ENCODE data around the gene BBS9. TPM values are rescaled to one million over a fixed set of nuclear protein-coding genes. Genes with fewer than 3 reads are reported as not detected.

BBS9 gene
- total RNA-seq, 1 donor: 33.3 TPM

DNA sequence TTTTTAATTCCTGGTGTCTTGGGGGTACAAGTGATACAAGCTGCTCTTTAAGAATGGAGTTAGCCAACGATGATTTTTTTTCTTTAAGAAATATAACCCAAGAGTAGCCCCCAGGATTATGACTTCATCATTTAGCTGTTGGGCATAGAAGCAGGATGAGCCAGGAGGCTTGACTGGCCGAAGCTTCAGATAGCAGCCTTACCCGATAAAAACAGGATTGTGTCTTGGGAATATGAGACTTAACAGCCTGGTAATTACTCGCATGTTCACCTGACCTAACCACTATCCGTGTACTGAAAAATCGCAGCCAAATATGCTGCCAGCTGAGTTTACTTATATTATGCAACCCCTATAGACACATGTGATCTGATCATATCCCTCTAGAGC lies 430.0 kb downstream of the BBS9 start:
- no peak overlapping the region for H3K4me3 ChIP-seq (ENCODE audit: insufficient read depth, low read length)
- no peak overlapping the region for H2AFZ ChIP-seq (ENCODE audit: low read length)
- no peak for DNase-seq (ENCODE audit: insufficient read length, low spot score, missing footprints)
- no peaks in the 10 kb centered on the region for H4K20me1 ChIP-seq (ENCODE audit: insufficient read depth, low read length)
- no peaks in the 10 kb centered on the region for H3K9me3 ChIP-seq (ENCODE audit: low read depth, low read length)
- H3K27me3 ChIP-seq (ENCODE audit: insufficient read depth, low read length): no peaks in the 10 kb centered on the region
- no peak overlapping the region for H3K4me2 ChIP-seq (ENCODE audit: insufficient read depth, low read length)
- H3K36me3 ChIP-seq (ENCODE audit: insufficient read depth, low read length): no peaks in the 10 kb centered on the region
- H3K27ac ChIP-seq (ENCODE audit: low read depth, low read length): no peak overlapping the region
- TF ChIP-seq, protein P1, sequence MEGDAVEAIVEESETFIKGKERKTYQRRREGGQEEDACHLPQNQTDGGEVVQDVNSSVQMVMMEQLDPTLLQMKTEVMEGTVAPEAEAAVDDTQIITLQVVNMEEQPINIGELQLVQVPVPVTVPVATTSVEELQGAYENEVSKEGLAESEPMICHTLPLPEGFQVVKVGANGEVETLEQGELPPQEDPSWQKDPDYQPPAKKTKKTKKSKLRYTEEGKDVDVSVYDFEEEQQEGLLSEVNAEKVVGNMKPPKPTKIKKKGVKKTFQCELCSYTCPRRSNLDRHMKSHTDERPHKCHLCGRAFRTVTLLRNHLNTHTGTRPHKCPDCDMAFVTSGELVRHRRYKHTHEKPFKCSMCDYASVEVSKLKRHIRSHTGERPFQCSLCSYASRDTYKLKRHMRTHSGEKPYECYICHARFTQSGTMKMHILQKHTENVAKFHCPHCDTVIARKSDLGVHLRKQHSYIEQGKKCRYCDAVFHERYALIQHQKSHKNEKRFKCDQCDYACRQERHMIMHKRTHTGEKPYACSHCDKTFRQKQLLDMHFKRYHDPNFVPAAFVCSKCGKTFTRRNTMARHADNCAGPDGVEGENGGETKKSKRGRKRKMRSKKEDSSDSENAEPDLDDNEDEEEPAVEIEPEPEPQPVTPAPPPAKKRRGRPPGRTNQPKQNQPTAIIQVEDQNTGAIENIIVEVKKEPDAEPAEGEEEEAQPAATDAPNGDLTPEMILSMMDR (IDR thresholded peaks at IDR 0.05; ENCODE audit: extremely low read depth, low read depth, low read length): no peak
- no peaks in the 10 kb centered on the region for H3K4me1 ChIP-seq (ENCODE audit: insufficient read depth, low read length)
- H3K79me2 ChIP-seq (ENCODE audit: insufficient read depth, low read length): no peaks in the 10 kb centered on the region

DNA sequence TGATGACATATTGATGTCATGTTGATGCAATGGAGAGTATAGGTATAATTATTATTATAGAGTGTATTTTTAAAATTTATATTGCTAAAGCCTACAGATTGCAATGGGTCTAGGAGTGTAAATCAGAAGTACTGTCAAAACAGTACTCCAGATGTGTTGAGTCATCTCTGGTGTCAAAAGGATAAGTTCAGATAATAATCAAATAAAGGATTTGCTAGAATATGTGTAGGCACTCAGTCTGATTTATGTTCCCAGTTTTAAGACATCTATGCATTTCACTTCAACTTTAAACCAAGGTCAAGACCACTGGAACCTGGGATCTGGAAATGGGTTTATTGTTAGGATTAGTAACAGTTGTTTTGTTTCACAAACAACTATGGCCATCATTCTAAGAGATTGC lies 433.6 kb downstream of the BBS9 start:
- TF ChIP-seq, protein P1 (IDR thresholded peaks at IDR 0.05; ENCODE audit: extremely low read depth, low read depth, low read length): no peak
- H3K4me3 ChIP-seq (ENCODE audit: insufficient read depth, low read length): no peak overlapping the region
- DNase-seq (ENCODE audit: insufficient read length, low spot score, missing footprints): no peak

DNA sequence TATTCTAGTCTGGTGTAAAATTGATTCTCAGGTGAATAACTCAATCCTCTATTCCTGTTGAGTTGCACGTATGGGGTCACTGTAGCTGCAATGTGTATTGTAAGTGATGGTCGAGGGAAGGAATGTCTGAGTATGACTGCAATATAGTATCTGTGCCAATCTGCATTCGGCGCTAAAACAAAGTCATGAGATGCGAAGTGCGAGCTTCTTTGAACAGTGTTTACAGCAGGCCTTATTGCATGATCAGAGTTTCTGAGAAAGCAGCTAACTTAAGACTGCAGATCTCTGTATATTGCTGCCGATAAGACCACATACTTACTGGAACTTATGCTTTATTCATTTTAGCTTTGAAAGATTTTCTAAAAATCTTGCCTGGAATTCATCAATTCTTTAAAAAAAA lies 434.3 kb downstream of the BBS9 start:
- Histone ChIP-seq H3K9me3 (ENCODE audit: low read depth, low read length) (no peaks in the 10 kb centered on the region), H3K27me3 (ENCODE audit: insufficient read depth, low read length) (no peaks in the 10 kb centered on the region), H3K4me2 (ENCODE audit: insufficient read depth, low read length) (no peak overlapping the region), H3K4me1 (ENCODE audit: insufficient read depth, low read length) (no peaks in the 10 kb centered on the region), H3K36me3 (ENCODE audit: insufficient read depth, low read length) (no peaks in the 10 kb centered on the region), H3K27ac (ENCODE audit: low read depth, low read length) (no peak overlapping the region), H3K4me3 (ENCODE audit: insufficient read depth, low read length) (no peak overlapping the region), H3K79me2 (ENCODE audit: insufficient read depth, low read length) (no peaks in the 10 kb centered on the region), H2AFZ (ENCODE audit: low read length) (no peak overlapping the region), H4K20me1 (ENCODE audit: insufficient read depth, low read length) (no peaks in the 10 kb centered on the region)
- DNase-seq (ENCODE audit: insufficient read length, low spot score, missing footprints): no peak
- TF ChIP-seq, protein P1 (IDR thresholded peaks at IDR 0.05; ENCODE audit: extremely low read depth, low read depth, low read length): no peak

More for the DNA sequence above, 433.6 kb downstream of the BBS9 start:
- H3K36me3 ChIP-seq (ENCODE audit: insufficient read depth, low read length): no peaks in the 10 kb centered on the region
- no peaks in the 10 kb centered on the region for H3K4me1 ChIP-seq (ENCODE audit: insufficient read depth, low read length)
- H2AFZ ChIP-seq (ENCODE audit: low read length): no peak overlapping the region
- no peaks in the 10 kb centered on the region for H3K9me3 ChIP-seq (ENCODE audit: low read depth, low read length)
- no peak overlapping the region for H3K27ac ChIP-seq (ENCODE audit: low read depth, low read length)
- no peaks in the 10 kb centered on the region for H3K79me2 ChIP-seq (ENCODE audit: insufficient read depth, low read length)
- H3K4me2 ChIP-seq (ENCODE audit: insufficient read depth, low read length): no peak overlapping the region
- no peaks in the 10 kb centered on the region for H4K20me1 ChIP-seq (ENCODE audit: insufficient read depth, low read length)
- H3K27me3 ChIP-seq (ENCODE audit: insufficient read depth, low read length): no peaks in the 10 kb centered on the region

DNA sequence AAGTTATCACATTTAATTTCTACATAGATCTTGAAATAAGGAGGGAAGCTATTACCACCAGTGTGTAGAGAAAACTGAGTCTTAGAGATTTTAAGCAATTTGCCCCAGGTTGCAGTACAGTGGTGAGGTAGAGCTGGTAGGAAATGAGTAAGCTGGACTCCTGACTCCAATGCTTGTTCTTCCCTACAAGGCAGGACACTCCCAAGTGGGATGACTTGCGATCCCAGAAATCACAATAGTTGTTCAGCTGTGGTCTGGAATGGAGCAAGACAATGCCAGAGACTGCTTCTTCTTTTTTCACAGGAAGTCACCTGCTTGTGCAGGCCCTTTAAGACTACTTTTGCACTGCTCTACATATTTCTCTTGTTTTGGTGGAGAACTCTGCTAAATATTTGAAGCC lies 448.8 kb downstream of the BBS9 start:
- TF ChIP-seq, protein P1 (IDR thresholded peaks at IDR 0.05; ENCODE audit: extremely low read depth, low read depth, low read length): no peak
- Histone ChIP-seq H3K36me3 (ENCODE audit: insufficient read depth, low read length) (no peaks in the 10 kb centered on the region), H3K27ac (ENCODE audit: low read depth, low read length) (no peak overlapping the region), H3K27me3 (ENCODE audit: insufficient read depth, low read length) (no peaks in the 10 kb centered on the region), H4K20me1 (ENCODE audit: insufficient read depth, low read length) (no peaks in the 10 kb centered on the region), H3K4me1 (ENCODE audit: insufficient read depth, low read length) (no peaks in the 10 kb centered on the region), H3K9me3 (ENCODE audit: low read depth, low read length) (no peaks in the 10 kb centered on the region), H3K4me3 (ENCODE audit: insufficient read depth, low read length) (no peak overlapping the region), H2AFZ (ENCODE audit: low read length) (no peak overlapping the region), H3K4me2 (ENCODE audit: insufficient read depth, low read length) (no peak overlapping the region), H3K79me2 (ENCODE audit: insufficient read depth, low read length) (no peaks in the 10 kb centered on the region)
- no peak for DNase-seq (ENCODE audit: insufficient read length, low spot score, missing footprints)
